GM18502 (cell line): ENCODE measurements around the gene TLNRD1.

Source experiments
- ATAC-seq: cut with Tn5 transposase; IDR thresholded peaks from one replicate; pipeline ENCODE4 v1.9.1; 2021; ENCODE audit warnings: mild to moderate bottlenecking; ENCODE audit not compliant: unreplicated experiment, poor library complexity

Gene TLNRD1

GRCh38 chr15:80976851-80977250, 23.9 kb upstream of the TLNRD1 start:
- ATAC-seq = no peak

DNA sequence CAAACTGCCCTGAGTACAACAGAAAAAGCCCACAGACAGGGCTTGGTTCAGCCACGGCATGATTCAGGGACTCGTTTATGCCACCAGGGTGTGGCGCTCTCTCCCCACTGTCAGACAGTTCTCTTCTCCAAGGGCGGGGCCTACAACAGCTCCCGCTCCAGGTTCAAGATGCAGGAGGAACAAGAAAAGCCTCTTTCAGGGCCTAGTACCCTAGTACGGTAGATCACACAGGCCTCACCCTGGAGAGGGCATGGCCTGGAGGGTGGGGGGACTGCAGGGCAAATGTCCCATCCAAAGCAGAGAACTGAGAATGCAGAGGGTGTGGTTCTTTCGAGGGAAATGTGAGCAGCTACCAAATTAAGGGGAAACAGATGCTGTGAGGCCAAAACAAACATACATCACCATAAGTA, 23.1 kb upstream of the TLNRD1 start:
- ATAC-seq = no peak

- ATAC-seq = no peak
These were observed 21.9 kb upstream of the TLNRD1 start for GRCh38 chr15:80978685-80979329.

DNA sequence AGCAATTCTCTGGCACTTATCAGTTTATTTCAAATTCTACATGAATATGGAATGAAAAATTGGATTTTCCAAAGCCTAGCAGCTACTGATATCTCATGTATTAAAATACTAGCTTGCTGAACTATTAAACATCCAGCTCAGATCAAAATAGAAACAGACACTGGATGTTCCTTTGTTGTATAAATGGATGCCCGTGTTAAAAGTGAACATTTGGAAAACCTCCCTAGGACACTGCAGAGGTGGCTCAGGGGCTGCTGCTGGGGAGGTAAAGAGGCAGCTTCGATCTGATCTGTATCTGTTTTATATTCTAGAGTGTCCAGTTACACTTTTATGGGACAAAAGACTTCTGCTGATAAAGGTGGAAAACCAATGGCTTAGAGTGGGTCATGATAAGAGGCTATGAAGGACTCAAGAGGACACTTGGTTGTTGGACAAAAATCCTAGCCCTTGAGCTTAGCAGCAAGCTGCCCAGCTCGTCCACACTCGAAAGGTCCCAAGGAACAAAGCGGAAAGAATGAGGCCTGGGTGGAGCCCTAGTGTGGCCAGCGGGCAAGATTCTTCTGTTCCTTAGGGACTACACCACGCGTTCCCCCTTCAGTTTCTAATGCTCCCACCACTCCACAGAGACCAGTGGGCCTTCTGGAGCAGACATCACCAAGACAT, 21.1 kb upstream of the TLNRD1 start:
- ATAC-seq = no peak

GRCh38 chr15:80982205-80982604, 18.5 kb upstream of the TLNRD1 start:
- ATAC-seq = no peak

GRCh38 chr15:80982839-80983238, 17.9 kb upstream of the TLNRD1 start:
- no peak for ATAC-seq

GRCh38 chr15:80984856-80985255, 15.9 kb upstream of the TLNRD1 start:
- no peak for ATAC-seq

- ATAC-seq = no peak
These were observed 14.7 kb upstream of the TLNRD1 start for GRCh38 chr15:80985981-80986380.

GRCh38 chr15:80986487-80986886, 14.2 kb upstream of the TLNRD1 start:
- ATAC-seq = no peak

GRCh38 chr15:80988148-80988796, 12.5 kb upstream of the TLNRD1 start:
- no peak for ATAC-seq

- peak; percentile 5 for ATAC-seq
These were observed 11.6 kb upstream of the TLNRD1 start for GRCh38 chr15:80989081-80989517.

DNA sequence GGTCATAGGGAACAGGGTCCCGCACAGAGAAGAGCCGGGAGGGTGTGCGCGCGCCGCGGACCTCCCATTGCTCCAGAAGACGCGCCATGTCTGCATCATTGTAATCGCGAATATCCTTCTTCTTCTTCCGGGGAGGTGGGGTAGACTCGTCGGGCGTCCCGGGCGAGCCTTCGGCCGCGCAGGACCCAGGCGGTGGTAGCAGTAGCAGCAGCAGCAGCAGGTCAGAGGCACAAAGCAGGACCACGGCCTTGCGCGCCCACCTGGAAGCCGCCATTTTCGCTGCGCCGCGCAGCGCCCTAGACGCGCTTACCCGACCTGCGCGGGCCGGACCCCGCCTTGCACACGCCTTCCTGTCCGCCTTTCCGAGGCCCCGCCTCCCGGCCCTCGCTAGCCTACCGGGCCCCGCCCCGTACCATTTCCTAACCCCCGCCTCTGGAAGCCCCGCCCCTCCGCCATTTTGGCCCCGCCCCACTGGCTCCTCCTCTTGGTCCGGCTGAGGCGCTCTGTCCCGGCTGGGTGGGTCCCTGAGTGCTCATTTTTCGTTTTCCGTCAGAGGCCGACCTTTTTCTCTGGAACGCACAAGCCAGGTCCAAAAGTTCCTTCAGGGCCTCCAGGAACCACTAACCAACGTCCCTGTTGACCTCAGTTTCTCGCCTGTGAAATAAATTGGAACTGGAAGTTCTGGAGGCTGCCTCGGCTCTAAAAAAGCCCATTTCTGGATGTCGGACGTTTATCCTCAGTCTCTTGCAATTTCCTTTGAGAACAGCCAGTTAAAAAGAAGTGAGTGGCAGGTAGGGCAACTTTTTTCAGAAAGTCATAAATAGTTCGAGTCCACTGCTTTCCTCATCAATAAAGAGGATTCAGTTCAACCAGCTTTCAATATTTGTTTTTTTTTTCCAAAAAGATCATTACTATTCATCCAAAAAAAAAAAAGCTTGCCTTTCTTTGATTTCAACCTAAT, 10.9 kb upstream of the TLNRD1 start, which contains the start of gene MESD:
Gene MESD, minus strand, starts transcription at position 302 of the 961 bp plus-strand sequence. Its CDS starts 28 bp downstream, at position 274.
- ATAC-seq = peak; percentile 97

- ATAC-seq = no peak
These were observed 9.8 kb upstream of the TLNRD1 start for GRCh38 chr15:80990955-80991354.

- no peak for ATAC-seq
These were observed 9.3 kb upstream of the TLNRD1 start for GRCh38 chr15:80991421-80991820.

GRCh38 chr15:80992006-80992405, 8.7 kb upstream of the TLNRD1 start:
- no peak for ATAC-seq

GRCh38 chr15:80992441-80992840, 8.3 kb upstream of the TLNRD1 start:
- no peak for ATAC-seq

DNA sequence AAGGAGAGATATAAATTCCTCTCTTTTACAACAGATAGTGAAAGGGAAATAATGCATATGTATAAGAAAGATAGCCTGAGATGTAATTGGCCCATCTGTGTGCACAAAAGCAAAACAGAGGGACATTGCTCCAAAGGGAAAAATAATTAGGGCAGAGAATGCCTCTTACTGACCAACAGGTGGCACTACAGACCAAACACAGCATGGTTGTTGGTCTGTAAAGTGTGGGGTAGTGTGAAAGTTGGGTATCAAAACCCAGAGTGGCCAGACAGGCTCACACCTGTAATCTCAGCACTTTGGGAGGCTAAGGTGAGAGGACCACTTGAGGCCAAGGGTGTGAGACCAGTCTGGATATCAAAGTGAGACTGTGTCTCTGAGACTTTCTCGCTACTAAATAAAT, 4.5 kb upstream of the TLNRD1 start:
- ATAC-seq = no peak

- no peak for ATAC-seq
These were observed 3.0 kb upstream of the TLNRD1 start for GRCh38 chr15:80997692-80998091.

DNA sequence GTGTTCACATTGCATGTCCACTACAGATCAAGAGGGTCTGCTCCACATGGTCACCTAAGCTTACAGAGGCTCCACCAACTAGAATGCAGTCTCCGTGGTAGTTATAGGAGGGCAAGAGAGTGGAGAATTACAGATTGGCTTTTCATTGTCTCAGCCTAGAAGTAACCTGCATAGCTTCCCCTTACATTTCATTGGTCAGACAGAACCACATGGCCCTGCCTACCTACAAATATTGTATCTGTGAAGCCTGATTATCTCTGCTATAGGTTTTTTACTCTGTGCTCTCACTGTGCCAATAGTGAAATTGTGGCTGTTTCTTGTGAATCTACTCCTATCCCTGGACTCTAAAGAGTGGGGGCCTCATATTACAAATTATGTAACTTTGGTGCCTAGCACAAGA, 2.5 kb upstream of the TLNRD1 start:
- ATAC-seq = no peak

DNA sequence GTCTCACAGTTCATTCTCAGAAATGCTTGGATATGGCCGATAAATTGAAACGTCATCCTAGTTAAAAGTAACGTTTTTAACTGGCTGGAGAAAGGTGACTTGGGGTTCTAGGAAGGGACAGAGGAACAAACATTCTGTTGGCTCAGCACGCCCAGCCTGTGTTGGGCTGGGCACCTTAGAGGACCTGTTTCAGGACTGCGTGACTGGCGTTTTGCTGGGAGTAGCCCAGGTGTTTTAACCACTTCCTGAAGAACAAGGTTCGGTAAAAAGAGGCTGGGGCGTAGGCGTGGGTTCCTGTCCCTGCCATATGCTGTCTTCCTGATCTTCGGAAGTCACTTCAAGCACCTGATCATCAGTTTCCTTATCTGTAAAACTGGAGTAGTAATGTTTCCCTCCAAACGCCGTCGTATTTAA, 1.1 kb upstream of the TLNRD1 start:
- ATAC-seq = no peak
